GM21737 (cell line): Measurements from ENCODE around the gene TARBP1.

Source experiments
- ATAC-seq: cut with Tn5 transposase; IDR thresholded peaks from one replicate; pipeline ENCODE4 v1.9.1; 2021; ENCODE audit warnings: mild to moderate bottlenecking, moderate library complexity; ENCODE audit not compliant: unreplicated experiment

TARBP1 gene

DNA sequence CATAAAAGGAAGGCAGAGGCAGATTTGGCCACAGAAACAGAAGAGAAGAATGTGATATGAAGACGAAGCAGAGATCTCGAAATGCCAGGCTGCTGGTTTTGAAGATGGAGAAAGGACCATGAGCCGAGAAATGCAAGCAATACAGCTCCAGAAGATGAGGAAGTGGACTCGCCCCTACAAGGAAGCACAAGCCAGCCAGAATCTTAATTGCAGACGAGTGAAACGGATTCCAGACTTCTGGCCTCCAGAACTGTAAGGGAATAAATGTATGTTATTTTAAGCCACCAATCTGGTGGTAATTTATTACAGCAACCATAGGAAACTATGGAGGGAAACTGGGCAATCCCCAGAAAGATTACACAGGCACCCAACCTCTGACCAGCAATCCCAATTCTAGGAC, 24.1 kb downstream of the TARBP1 start:
- no peak for ATAC-seq

DNA sequence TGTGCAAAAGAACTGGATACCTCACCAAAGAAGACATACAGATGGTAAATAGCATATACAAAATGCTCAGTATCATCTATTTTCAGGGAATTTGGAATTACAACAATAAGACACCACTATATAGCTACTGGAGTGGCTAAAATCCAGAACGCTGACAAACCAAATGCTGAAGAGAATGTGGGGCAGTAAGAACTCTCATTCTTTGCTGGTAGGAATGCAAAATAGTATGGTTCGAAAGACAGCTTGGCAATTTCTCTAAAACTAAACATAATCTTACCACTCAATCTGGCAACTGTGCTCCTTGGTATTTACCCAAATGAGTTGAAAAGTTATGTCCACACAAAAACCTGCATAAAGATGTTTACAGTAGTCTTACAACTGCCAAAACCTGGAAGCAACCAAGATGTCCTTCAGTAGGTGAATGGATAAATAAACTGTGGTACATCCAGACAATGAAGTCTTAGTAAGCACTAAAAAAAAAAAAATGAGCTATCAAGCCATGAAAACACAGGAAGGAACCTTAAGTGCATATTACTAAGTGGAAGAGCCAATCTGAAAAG, 26.5 kb downstream of the TARBP1 start:
- no peak for ATAC-seq

DNA sequence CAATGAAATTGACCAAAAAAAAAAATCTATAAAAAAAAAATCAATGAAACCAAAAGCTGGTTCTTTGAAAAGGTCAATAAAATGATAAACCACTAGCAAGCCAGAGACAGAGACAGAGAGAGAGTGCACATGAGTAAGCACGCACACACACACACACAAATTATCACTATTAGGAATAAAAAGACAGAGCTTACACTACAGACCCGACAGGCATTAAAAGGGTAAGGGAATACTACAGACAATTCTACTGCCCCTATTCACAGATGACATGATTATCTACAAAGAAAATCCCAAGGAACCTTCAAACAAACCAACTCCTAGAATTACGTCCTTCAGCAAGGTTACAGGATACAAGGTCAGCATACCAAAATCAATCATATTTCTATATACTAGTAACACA, 38.6 kb downstream of the TARBP1 start:
- no peak for ATAC-seq

DNA sequence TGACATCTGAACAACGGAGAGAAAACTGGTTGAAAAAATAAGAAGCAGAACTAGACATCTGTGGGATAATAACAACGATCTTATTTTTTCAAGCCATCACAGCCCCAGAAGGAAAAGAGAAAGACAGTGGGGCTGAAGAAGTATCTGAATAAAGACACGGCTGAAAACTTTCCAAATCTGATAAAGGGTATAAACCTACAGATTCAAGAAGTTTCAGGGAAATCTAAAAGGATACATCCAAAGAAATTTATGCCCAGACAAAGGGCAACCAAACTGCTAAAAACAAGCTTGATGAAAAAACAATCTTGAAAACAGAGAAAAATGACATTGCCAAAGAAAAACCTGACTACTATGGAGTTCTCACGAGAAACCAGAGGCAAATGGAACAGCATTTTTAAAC, 40.4 kb downstream of the TARBP1 start:
- no peak for ATAC-seq

DNA sequence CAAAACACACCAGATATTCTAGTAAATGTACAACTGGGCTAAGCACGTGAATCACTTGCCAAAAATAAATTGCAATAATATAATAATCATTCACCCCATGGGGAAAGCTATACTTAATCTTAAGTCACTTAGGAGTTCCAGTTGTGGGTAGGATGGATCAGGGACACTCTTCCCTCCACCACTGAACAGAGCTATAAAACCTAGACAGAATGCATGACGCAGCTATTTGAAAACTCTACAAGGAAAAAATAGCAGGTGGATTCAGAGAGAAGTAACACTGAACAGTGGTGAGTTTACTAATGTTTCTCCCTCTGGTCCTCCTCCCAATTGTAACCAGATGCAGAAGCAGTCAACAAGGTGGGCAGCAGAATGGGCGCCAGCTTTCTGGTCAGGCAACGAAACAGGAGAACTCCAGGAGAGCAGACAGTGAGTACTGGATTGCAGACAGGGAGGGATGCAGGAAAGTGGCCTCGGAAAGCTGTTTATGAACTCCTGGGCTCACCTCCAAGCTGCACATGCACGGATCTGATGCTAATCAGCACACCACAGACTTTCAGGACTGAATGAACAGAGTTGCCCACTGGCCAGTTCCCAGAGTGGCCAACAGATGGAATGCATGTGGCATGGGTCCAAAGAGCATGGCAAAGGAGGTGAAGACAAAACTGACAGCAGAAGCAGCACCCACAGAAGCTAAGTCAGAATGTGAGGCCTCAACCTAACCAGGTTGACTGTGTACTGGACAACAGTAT, 41.4 kb downstream of the TARBP1 start:
- no peak for ATAC-seq

DNA sequence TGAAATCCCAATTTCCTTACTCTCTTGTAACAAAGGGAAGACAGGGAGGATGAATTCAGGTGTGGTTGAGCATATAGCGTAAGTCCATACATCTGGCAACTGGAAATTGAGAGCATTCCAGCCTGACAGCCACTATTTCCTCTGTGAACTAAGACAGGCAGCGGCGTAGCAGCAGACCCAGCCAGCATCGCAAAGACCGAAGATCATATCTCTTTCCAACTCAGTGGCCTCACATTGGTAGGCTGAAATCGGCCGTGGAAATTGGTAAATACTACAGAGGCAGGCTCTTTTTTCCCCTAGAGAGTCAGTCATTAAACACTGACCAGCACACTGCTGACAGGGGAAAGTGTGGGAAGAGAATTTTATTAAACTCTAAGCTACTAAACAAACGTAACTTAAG, 43.4 kb downstream of the TARBP1 start:
- ATAC-seq, result no peak

DNA sequence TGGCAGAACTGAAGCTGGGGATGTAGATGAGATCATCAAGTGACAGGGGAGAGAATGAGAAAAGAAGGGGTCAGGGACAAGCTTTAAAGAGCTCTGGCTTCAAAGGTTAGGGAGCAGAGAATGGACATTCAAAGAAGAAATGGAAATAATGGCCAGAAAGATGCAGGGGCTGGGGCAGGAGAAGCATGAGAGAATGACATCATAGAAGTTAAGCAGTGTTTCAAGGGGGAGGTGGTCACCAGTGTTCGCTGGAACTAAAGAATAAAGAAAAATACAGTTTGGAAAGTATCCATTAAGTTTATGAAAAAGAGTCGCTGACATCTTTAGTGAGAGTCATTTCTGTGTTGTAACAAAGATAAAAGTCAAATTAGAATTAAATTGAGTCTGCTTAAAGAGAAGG, 44.3 kb downstream of the TARBP1 start:
- no peak for ATAC-seq

DNA sequence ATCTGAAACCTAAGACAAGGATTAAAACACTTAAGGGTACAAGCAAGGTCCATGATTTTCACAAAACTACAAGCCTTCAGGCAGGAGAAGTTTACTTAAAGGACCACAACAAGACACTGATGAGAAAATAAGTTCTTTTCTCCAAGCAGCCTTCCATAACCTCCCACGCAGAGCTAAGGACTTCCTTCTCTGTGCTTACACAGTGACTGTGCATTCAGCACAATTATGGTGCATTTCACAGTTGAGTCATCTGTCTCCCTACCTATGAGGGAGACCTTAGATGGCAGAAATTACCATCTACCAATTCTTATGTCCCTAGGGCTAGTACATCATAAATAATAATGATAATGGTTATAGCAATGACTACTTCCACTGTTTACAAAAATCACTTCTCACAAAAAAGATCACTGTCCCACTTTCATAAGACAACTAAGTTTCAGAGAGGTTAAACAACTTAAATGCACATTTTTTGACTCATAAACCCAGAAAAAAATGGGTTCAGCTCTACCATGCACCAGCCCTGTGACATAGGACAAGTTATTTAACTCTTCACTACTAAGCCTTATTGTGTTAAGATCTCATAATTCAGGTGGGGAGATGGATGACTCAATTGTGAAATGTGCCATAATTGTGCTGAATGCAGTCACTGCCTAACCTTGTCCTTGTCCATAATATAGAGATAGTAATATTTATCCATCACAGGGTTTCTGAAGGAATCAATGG, 45.3 kb downstream of the TARBP1 start:
- no peak for ATAC-seq

DNA sequence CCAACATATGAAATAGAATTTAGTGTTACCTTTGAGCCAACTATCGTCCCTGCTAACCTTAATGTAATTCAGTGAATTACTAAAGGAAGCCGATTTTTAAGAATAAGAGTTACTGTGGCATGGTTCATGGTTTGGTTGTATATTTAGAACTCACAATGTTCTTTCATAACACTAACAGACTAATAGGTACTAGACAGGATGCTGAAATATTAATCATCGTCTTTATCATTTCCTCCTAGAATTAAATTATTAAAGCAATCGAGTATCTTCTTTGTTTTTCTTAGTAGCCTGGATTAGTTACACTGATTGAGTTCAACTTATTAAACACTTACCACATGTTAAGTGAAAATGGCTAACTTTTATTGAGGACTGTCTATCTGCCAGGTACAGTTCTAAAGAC, 47.7 kb downstream of the TARBP1 start:
- no peak for ATAC-seq

DNA sequence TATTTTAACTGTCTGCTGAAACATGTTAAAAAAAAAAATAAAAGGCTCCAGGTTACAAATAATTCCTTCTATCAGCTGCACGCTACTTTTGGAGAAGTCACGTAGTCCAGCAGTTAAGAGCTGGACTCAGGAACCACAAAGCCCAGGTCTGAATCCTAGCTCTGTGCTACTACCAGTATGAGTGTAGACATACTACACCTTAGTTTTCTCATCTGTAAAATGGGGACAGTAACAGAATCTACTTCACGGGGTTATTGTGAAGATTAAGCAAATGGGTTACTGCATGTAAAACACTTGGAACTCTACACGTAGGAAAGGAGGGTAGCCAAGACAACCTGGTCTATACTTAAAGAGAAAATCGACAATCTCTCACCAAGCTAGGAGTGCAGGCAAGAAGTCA, 48.3 kb downstream of the TARBP1 start:
- no peak for ATAC-seq

DNA sequence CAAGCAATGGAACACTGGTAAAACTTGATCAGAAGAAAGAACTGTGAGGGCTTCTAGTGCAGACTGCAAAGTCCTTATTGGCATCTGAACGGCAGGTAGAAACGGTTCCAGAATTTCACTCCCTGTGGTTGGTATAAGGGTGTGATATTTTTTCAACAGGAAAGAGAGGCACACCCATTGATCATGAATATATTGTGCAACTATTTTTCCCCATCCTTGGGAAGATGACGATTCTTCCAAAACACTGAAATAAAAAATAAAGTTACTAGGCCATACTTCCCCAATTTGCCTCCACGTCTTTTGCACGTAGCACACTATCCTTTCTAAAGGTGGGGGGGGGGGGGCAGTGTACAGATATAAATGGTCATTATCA, 49.6 kb downstream of the TARBP1 start:
- ATAC-seq, result no peak

DNA sequence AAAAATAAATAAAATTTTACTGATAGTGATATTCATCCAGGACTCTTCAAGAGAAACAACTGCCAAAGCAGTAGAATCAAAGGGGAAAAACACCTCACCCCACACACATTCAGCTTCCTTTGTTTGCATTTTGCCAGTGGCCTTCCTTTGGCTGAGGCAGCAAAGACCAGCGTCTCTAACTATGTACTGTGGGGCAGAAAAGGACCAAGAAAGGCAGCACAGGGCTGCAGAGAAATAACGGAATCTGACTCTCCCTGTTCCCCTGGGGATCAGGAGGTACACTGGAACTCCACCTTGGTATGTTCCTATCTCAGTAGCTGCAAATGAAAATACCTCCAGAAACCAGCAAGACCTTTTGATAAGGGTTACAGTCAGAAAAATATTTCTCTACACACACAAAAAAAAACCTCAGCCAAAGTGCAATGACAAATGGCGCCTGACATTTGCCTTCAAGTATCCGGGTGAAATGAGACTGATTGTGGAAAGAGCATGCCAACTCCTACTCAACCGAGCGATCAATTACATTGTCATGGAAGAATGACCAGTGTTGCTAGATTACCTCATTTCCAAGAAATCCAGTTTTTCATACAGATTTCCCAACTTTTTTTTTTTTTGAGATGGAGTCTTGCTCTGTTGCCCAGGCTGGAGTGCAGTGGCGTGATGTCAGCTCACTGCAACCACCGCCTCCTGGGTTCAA, 50.9 kb downstream of the TARBP1 start:
- ATAC-seq, result no peak

DNA sequence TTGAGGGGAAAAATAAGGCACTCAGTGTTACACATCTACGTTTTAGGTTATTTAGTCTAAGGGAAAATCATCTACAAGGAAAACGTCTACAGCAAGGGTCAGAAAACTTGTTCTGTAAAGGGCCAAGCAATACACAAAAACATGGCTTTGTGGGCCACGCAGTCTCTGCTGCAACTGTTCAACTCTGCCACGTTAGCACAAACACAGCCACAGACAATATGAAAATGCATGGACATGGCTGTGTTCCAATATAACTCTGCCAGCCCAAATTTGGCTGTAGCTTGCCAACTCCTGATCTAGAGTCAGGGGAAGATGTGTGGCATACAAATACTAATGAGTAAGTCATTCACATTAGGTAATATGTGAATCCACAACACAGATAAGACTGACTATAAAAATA, 65.0 kb downstream of the TARBP1 start:
- no peak for ATAC-seq

DNA sequence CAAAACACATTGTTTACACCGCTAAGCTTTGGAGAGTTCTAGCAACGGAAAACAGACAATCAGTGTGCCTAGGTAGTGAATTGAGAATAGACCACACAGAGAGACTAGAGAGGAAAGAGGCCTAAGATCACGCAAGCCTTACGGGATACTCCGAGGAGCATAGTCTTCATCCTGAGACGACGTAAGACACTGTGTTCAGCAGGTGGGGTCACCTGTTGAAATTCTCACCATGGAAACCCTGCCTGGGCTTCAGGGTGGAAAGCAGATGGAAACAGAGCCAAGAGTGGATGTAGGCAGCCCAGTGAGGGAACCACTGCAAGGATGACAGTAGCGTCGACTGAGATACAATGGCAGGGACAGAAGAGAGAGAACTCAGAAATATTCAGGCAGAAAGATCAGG, 65.5 kb downstream of the TARBP1 start:
- ATAC-seq, result no peak

DNA sequence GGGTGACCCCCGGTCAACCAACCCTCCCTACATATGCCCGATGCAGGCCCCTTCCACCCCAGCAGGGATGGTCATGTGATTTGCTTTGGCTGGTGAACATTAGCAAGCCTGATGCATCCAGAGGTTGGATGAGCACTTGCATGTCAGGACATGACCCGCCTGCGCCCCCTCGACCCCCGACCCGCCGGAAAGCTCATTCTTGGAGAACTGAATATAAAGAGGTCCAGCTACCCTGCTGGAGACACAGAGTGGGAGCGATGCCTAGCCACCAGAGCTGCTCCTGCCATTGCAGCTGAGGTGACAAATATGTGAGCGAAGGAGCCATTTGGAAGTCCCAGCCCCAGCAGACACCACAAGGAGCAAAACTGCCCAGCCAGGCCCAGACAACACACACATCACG, 66.1 kb downstream of the TARBP1 start:
- ATAC-seq, result no peak

DNA sequence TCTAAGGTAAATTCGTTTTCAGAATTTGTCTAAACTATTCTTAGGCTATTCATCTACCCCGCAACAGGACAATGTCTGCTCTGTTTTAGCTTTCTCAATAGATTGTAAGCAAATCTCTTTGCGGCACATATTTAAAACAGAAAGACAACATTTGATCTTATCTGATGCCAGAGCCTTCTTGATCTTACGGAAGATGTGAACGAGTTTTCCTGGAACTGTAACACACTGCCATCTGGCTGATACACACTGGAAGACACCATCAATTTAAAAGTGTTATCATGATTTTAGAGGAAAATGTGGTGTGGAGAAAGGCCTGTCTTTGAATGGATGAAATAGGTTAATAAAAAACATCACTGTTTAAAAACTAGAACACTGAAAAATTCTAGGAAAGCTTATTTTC, 69.7 kb downstream of the TARBP1 start:
- no peak for ATAC-seq

DNA sequence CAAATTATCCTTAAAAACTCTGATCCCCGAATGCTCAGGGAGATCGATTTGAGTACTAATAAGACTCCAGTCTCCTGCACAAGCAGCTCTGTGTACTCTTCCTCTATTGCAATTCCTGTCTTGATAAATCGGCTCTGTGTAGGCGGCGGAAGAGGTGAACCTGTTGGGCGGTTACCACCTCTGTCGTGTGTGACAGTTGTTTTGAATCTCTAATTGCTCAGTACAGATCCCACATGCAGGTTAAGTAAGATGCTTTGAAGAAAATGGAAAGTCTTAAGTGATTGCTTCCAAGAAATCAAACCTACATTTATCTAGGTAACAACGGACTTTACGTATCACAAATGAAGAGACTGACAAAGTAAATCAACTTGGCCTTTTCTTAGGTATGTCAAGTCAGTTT, 70.2 kb downstream of the TARBP1 start:
- no peak for ATAC-seq

DNA sequence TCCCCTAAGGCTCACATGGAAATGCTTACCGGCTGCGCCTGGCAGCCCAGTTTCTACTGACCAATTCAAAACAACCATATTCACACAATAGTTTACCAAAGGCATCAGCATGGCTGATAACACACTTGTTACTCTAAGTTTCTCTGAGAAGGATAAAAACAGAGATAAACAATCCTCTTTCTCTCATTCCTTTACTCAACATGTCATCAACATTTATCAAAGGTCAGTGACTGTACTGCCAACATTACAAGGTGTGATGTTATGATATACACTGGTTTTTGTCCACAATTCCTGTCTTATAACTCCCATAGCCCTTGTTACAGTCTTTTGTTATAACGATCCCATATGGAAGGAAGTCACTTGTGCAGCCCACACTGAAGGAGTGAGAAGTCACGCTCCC, 72.1 kb downstream of the TARBP1 start:
- no peak for ATAC-seq

DNA sequence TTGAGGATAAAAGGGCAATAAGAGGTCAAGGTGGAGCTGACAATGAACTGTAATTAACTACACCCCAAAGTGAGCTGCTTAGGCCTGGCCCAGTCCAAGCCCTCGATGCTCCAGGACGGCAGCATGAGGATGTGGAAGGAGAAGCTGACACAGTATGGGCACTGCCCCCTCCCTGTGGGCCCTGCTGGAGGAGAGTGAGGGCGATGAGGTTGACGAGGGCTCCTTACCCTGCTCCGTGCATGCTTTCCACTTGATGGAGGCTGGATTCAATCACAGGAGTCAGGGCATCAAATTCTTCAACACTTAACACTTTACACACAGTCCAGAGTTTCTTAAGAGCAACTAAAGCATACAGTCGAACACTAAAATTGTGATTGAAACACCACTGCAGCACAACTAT, 73.3 kb downstream of the TARBP1 start:
- no peak for ATAC-seq

DNA sequence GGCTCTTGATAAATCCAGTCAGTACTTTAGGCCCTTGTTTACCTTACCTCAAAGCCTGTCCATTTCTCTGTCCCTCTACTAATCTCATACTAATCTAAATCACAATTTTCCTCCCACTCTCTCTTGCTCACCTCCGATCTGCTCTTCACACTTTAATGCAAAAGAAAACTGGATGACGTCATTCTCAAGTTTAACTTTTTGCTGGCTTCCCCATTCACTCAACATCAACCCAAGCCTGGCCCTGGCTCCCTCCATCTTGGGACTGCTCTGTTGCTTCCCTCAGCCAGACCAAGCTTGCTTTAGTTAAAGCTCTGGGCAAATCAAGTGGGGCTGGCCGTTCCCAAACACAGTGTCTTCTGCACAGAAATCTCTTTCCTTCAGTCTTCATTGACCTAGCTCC, 76.0 kb downstream of the TARBP1 start:
- no peak for ATAC-seq

DNA sequence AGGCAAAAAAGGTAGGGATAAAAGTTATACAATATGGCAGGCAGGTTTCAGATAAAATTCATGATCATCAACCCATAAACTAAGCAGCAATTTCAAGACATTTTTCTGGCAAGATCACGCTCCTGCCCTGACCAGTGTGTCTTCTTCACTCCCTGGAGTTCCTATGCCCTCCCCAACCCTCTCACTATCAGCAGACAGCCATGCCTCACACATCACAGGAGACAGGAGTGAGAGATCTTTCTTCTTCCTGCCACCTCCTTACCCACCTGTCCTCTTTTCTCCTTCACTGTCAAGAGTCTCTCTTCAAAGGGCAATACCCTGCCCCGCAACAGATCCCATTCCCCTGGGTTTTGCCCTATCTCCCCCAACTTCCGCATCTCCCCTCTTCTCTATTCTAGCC, 77.3 kb downstream of the TARBP1 start:
- no peak for ATAC-seq

DNA sequence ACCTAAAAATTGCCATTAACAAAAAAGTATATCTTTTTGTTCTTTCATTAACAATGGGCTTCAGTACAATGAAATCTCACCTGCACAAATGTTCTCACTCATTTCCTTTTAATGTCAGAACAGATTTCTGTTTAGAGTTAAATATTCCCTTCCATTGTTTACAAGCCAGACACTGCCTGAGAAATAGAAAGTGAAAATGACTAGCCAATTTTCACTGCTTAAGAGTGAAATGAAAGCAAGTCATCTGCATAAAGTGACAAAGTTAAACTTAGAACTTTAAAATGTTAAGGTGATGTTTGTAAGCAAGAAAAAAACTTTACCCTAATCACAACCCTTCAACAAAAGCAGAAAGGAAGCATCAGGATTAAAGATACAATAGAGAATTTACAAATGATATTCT, 78.2 kb downstream of the TARBP1 start:
- peak; percentile 61 for ATAC-seq
